ENCODE results near the gene C6orf47. TPM values are rescaled to one million over a fixed set of nuclear protein-coding genes. Genes with fewer than 3 reads are reported as not detected.

Gene C6orf47
- total and polyA plus RNA-seq, 2 donors from 2014 or later = 25.5 to 26.5 TPM

- Histone ChIP-seq H3K9ac (ENCODE audit: low read length in 3 of 3) (peak within 1 kb of the TSS; percentile 81 to 96 (median 88)), H3K4me3 (ENCODE audit: low read length in 3 of 3) (peak within 1 kb of the TSS; percentile 89 to 98 (median 96)), H3K36me3 (ENCODE audit: control insufficient read depth in 2 of 3, insufficient read depth in 3 of 3, low read length in 3 of 3) (peaks cover 0 to 3% (median 0%) of the 10 kb centered on the region in 3 donors), H3K4me1 (ENCODE audit: control insufficient read depth in 2 of 3, insufficient read depth in 2 of 3, low read depth in 1 of 3, low read length in 3 of 3) (peaks cover 0 to 10% (median 9%) of the 10 kb centered on the region in 3 donors), H3K27me3 (ENCODE audit: control insufficient read depth, insufficient read depth, low read length) (no peaks in the 10 kb centered on the region), H3K27ac (ENCODE audit: low read depth in 2 of 2, low read length in 2 of 2) (peak within 1 kb of the TSS; percentile 92 to 95), H3K9me3 (ENCODE audit: control insufficient read depth in 2 of 3, insufficient read depth in 1 of 3, low read length in 3 of 3) (no peaks in the 10 kb centered on the region)
- FAIRE-seq (no peak), DNase-seq (peak; percentile 99 to 100 (median 99))
- intact Hi-C loops (cut with DNase I) = no loop called here
- TF ChIP-seq CTCF (IDR thresholded peaks at IDR 0.05; ENCODE audit: borderline replicate concordance, extremely low read depth, insufficient read depth) = peak; percentile 10
These were observed 42.5 kb upstream of the C6orf47 start, which contains the start of gene ABHD16A for GRCh38 chr6:31702819-31703716. Gene ABHD16A (minus strand): TSS chr6:31703324. CDS start chr6:31703281, 43 bp downstream.

GRCh38 chr6:31702405-31702818 is 41.8 kb upstream of the C6orf47 start:
- FAIRE-seq = no peak
- TF ChIP-seq CTCF (IDR thresholded peaks at IDR 0.05; ENCODE audit: borderline replicate concordance, extremely low read depth, insufficient read depth) = no peak
- intact Hi-C loops (cut with DNase I) = no loop called here

GRCh38 chr6:31701666-31702404 is 41.3 kb upstream of the C6orf47 start:
- FAIRE-seq (no peak), DNase-seq (peak in 3 of 5 donors; percentile 41 to 74 (median 52))
- Histone ChIP-seq H3K36me3 (ENCODE audit: control insufficient read depth in 2 of 3, insufficient read depth in 3 of 3, low read length in 3 of 3) (peaks cover 3 to 5% (median 4%) of the 10 kb centered on the region in 3 donors), H3K27me3 (ENCODE audit: control insufficient read depth, insufficient read depth, low read length) (no peaks in the 10 kb centered on the region), H3K9ac (ENCODE audit: low read length in 3 of 3) (peak overlapping the region; percentile 81 to 96 (median 88)), H3K9me3 (ENCODE audit: control insufficient read depth in 2 of 3, insufficient read depth in 1 of 3, low read length in 3 of 3) (no peaks in the 10 kb centered on the region), H3K4me1 (ENCODE audit: control insufficient read depth in 2 of 3, insufficient read depth in 2 of 3, low read depth in 1 of 3, low read length in 3 of 3) (peaks cover 0 to 10% (median 9%) of the 10 kb centered on the region in 3 donors), H3K27ac (ENCODE audit: low read depth in 2 of 2, low read length in 2 of 2) (no peak overlapping the region), H3K4me3 (ENCODE audit: low read length in 3 of 3) (peak overlapping the region; percentile 89 to 98 (median 96))
- intact Hi-C loops (cut with DNase I) = no loop called here
- no peak for TF ChIP-seq CTCF (IDR thresholded peaks at IDR 0.05; ENCODE audit: borderline replicate concordance, extremely low read depth, insufficient read depth)

More at GRCh38 chr6:31702405-31702818, 41.8 kb upstream of the C6orf47 start:
- DNase-seq = no peak
- Histone ChIP-seq H3K36me3 (ENCODE audit: control insufficient read depth in 2 of 3, insufficient read depth in 3 of 3, low read length in 3 of 3) (peaks cover 0 to 3% (median 3%) of the 10 kb centered on the region in 3 donors), H3K4me3 (ENCODE audit: low read length in 3 of 3) (peak overlapping the region; percentile 89 to 98 (median 96)), H3K27ac (ENCODE audit: low read depth in 2 of 2, low read length in 2 of 2) (peak overlapping the region; percentile 92 to 95), H3K27me3 (ENCODE audit: control insufficient read depth, insufficient read depth, low read length) (no peaks in the 10 kb centered on the region), H3K9me3 (ENCODE audit: control insufficient read depth in 2 of 3, insufficient read depth in 1 of 3, low read length in 3 of 3) (no peaks in the 10 kb centered on the region), H3K9ac (ENCODE audit: low read length in 3 of 3) (peak overlapping the region; percentile 81 to 96 (median 88)), H3K4me1 (ENCODE audit: control insufficient read depth in 2 of 3, insufficient read depth in 2 of 3, low read depth in 1 of 3, low read length in 3 of 3) (peaks cover 0 to 10% (median 9%) of the 10 kb centered on the region in 3 donors)

All from kidney (tissue), 14 donors.